Measurements from ENCODE around the gene NPC2.

NPC2 gene

DNA sequence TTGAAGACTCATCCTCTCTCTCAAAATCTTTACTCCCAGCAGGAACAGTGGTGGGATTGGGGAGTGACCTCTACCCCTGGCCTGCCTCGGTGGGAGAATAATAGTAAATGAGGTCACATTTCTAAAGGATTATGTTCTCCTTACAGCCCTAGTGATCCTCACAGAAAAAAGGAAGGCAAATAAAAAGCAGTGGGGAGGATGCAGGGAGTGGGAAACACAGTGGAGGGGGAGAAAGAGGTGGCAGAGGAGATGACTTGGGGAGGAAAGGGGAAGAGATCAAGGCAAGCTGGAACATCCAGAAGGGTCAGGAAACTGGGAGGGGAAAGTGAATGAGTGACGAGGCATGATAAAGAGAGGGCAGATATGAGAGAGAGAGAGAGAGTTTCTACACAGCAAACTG, 58.8 kb downstream of the NPC2 start:
- Histone ChIP-seq H3K4me3 (replicated peaks; ENCODE audit: low read depth, low read length) (no peak overlapping the region), H3K36me3 (ENCODE audit: control insufficient read depth, insufficient read depth, low read length) (no peaks in the 10 kb centered on the region), H3K27me3 (replicated peaks; ENCODE audit: control insufficient read depth, insufficient read depth, low read length) (no peaks in the 10 kb centered on the region)
- TF ChIP-seq, protein P1, sequence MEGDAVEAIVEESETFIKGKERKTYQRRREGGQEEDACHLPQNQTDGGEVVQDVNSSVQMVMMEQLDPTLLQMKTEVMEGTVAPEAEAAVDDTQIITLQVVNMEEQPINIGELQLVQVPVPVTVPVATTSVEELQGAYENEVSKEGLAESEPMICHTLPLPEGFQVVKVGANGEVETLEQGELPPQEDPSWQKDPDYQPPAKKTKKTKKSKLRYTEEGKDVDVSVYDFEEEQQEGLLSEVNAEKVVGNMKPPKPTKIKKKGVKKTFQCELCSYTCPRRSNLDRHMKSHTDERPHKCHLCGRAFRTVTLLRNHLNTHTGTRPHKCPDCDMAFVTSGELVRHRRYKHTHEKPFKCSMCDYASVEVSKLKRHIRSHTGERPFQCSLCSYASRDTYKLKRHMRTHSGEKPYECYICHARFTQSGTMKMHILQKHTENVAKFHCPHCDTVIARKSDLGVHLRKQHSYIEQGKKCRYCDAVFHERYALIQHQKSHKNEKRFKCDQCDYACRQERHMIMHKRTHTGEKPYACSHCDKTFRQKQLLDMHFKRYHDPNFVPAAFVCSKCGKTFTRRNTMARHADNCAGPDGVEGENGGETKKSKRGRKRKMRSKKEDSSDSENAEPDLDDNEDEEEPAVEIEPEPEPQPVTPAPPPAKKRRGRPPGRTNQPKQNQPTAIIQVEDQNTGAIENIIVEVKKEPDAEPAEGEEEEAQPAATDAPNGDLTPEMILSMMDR (IDR thresholded peaks at IDR 0.05; ENCODE audit: insufficient read depth, low read length, poor library complexity, severe bottlenecking): no peak
- DNase-seq (ENCODE audit: extremely low read depth, insufficient read length): no peak

DNA sequence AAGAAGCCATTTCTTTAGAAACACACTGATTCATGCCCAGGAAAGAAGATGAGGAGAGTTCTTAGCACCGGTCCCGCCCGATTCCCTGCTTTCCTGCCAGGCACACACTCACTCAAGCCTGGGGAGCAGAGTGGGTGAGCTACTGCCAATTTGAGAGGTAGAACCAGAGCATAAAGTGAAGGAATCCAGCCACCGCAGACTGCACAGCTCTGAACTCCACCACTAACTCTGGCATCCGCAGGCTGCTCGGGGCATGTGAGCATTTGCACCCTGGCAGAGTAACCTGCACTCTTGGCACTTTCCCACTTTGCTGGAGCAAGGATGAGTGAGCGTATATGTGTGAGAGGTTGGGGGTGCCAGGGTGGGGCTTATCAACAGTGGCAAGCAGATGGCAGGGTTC, 63.1 kb downstream of the NPC2 start:
- no peak for DNase-seq (ENCODE audit: extremely low read depth, insufficient read length)
- no peaks in the 10 kb centered on the region; the same call in none of the 2 replicates for H3K27me3 ChIP-seq (replicated peaks; ENCODE audit: control insufficient read depth, insufficient read depth, low read length)
- TF ChIP-seq, protein P1 (IDR thresholded peaks at IDR 0.05; ENCODE audit: insufficient read depth, low read length, poor library complexity, severe bottlenecking): no peak

More for the DNA sequence above, 63.1 kb downstream of the NPC2 start:
- H3K36me3 ChIP-seq (ENCODE audit: control insufficient read depth, insufficient read depth, low read length): no peaks in the 10 kb centered on the region
- no peak overlapping the region for H3K4me3 ChIP-seq (replicated peaks; ENCODE audit: low read depth, low read length)
